ENCODE data around the gene ADNP. TPM values are rescaled to one million over a fixed set of nuclear protein-coding genes. Genes with fewer than 3 reads are reported as not detected.

Gene ADNP
- total RNA-seq, 2 experiments from 2014 or later = 41.9 to 47.1 TPM

- H3K27me3 ChIP-seq (ENCODE audit: control insufficient read depth in 1 of 2, insufficient read depth in 2 of 2, low read length in 2 of 2) = peaks cover 0 to 5% of the 10 kb centered on the region in 2 experiments
- intact Hi-C loops (cut with DNase I, micrococcal nuclease) = no loop called here
- Mint-ChIP-seq H3K4me1 (ENCODE audit: low read depth) (no peaks in the 10 kb centered on the region), H3K27me3 (peaks cover 9% of the 10 kb centered on the region), H3K36me3 (ENCODE audit: low read depth) (no peaks in the 10 kb centered on the region), H3K9me3 (no peaks in the 10 kb centered on the region), H3K27ac (no peak overlapping the region), H3K4me3 (no peak overlapping the region)
- H3K4me1 ChIP-seq (ENCODE audit: insufficient read depth, low read length) = no peaks in the 10 kb centered on the region
- TF ChIP-seq, protein P1, sequence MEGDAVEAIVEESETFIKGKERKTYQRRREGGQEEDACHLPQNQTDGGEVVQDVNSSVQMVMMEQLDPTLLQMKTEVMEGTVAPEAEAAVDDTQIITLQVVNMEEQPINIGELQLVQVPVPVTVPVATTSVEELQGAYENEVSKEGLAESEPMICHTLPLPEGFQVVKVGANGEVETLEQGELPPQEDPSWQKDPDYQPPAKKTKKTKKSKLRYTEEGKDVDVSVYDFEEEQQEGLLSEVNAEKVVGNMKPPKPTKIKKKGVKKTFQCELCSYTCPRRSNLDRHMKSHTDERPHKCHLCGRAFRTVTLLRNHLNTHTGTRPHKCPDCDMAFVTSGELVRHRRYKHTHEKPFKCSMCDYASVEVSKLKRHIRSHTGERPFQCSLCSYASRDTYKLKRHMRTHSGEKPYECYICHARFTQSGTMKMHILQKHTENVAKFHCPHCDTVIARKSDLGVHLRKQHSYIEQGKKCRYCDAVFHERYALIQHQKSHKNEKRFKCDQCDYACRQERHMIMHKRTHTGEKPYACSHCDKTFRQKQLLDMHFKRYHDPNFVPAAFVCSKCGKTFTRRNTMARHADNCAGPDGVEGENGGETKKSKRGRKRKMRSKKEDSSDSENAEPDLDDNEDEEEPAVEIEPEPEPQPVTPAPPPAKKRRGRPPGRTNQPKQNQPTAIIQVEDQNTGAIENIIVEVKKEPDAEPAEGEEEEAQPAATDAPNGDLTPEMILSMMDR (IDR thresholded peaks at IDR 0.05) = no peak
- H3K4me3 ChIP-seq (ENCODE audit: low read length) = no peak overlapping the region
- no peak overlapping the region for H3K27ac ChIP-seq (ENCODE audit: low read depth in 1 of 2, low read length in 2 of 2)
- ATAC-seq (ENCODE audit: poor library complexity) (no peak), DNase-seq (no peak)
- H3K9me3 ChIP-seq (ENCODE audit: control insufficient read depth in 1 of 2, insufficient read depth in 1 of 2, low read length in 2 of 2) = no peaks in the 10 kb centered on the region
- CTCF ChIA-PET = no interaction called here
- POLR2A ChIA-PET = no interaction called here
- no peaks in the 10 kb centered on the region for H3K36me3 ChIP-seq (ENCODE audit: insufficient read depth, low read length)
These were observed 38.2 kb upstream of the ADNP start for GRCh38 chr20:50969435-50969834.

DNA sequence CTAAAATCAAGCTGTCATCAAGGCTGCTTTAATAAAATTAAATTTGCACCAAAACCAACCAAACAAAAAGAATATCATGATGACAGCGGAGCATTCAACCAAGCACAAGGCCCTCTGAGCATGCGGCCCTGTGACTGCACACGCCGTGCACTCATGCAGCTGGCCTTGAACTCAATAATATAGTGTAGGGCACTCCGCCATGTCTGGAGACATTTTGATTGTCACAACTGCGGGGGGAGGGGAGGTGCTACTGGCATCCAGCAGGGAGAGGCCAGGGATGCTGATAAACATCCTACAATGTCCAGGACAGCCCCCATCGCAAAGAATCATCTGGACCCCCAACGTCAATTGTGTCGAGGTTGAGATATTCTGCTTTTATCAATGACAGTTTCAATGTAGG is 37.1 kb upstream of the ADNP start:
- Histone ChIP-seq H3K9me3 (ENCODE audit: control insufficient read depth in 1 of 2, insufficient read depth in 1 of 2, low read length in 2 of 2) (no peaks in the 10 kb centered on the region), H3K27ac (ENCODE audit: low read depth in 1 of 2, low read length in 2 of 2) (no peak overlapping the region), H3K4me3 (ENCODE audit: low read length) (no peak overlapping the region), H3K36me3 (ENCODE audit: insufficient read depth, low read length) (no peaks in the 10 kb centered on the region), H3K27me3 (ENCODE audit: control insufficient read depth in 1 of 2, insufficient read depth in 2 of 2, low read length in 2 of 2) (peaks cover 0 to 5% of the 10 kb centered on the region in 2 experiments), H3K4me1 (ENCODE audit: insufficient read depth, low read length) (no peaks in the 10 kb centered on the region)
- no peak for ATAC-seq (ENCODE audit: poor library complexity)
- Mint-ChIP-seq H3K4me3 (no peak overlapping the region), H3K27me3 (peaks cover 8% of the 10 kb centered on the region), H3K36me3 (ENCODE audit: low read depth) (peaks cover 2% of the 10 kb centered on the region), H3K9me3 (no peaks in the 10 kb centered on the region), H3K27ac (no peak overlapping the region), H3K4me1 (ENCODE audit: low read depth) (no peaks in the 10 kb centered on the region)
- no peak for DNase-seq
- intact Hi-C loops (cut with DNase I, micrococcal nuclease) = no loop called here
- TF ChIP-seq, protein P1 (IDR thresholded peaks at IDR 0.05) = no peak
- CTCF ChIA-PET = interaction anchor here (0.6 kb wide), 1 partner anchor 231 kb away, joined by 3 read pairs; no protein-coding TSS in a partner anchor
- POLR2A ChIA-PET = no interaction called here

GRCh38 chr20:50967586-50967985 is 36.3 kb upstream of the ADNP start:
- DNase-seq = no peak
- Histone ChIP-seq H3K9me3 (ENCODE audit: control insufficient read depth in 1 of 2, insufficient read depth in 1 of 2, low read length in 2 of 2) (no peaks in the 10 kb centered on the region), H3K4me1 (ENCODE audit: insufficient read depth, low read length) (no peaks in the 10 kb centered on the region), H3K4me3 (ENCODE audit: low read length) (no peak overlapping the region), H3K27me3 (ENCODE audit: control insufficient read depth in 1 of 2, insufficient read depth in 2 of 2, low read length in 2 of 2) (peaks cover 0 to 5% of the 10 kb centered on the region in 2 experiments), H3K27ac (ENCODE audit: low read depth in 1 of 2, low read length in 2 of 2) (no peak overlapping the region), H3K36me3 (ENCODE audit: insufficient read depth, low read length) (no peaks in the 10 kb centered on the region)
- H3K36me3 Mint-ChIP-seq (ENCODE audit: low read depth) = peaks cover 4% of the 10 kb centered on the region
- H3K4me3 Mint-ChIP-seq = no peak overlapping the region
- H3K9me3 Mint-ChIP-seq = no peaks in the 10 kb centered on the region
- ChIA-PET POLR2A (no interaction called here), CTCF (interaction anchor here (0.6 kb wide), 1 partner anchor 230 kb away, joined by 3 read pairs; no protein-coding TSS in a partner anchor)
- no peak for ATAC-seq (ENCODE audit: poor library complexity)
- no peaks in the 10 kb centered on the region for H3K4me1 Mint-ChIP-seq (ENCODE audit: low read depth)
- TF ChIP-seq, protein P1 (IDR thresholded peaks at IDR 0.05) = no peak
- intact Hi-C loops (cut with DNase I, micrococcal nuclease) = no loop called here
- peaks cover 4% of the 10 kb centered on the region for H3K27me3 Mint-ChIP-seq
- no peak overlapping the region for H3K27ac Mint-ChIP-seq
